ENCODE measurements around the gene LRP6.
A peak's percentile ranks its signal among the peaks of the same experiment; 100 is the strongest.

LRP6 gene

GRCh38 chr12:12083688-12084087 is 183.2 kb downstream of the LRP6 start:
- TF ChIP-seq, protein P1, sequence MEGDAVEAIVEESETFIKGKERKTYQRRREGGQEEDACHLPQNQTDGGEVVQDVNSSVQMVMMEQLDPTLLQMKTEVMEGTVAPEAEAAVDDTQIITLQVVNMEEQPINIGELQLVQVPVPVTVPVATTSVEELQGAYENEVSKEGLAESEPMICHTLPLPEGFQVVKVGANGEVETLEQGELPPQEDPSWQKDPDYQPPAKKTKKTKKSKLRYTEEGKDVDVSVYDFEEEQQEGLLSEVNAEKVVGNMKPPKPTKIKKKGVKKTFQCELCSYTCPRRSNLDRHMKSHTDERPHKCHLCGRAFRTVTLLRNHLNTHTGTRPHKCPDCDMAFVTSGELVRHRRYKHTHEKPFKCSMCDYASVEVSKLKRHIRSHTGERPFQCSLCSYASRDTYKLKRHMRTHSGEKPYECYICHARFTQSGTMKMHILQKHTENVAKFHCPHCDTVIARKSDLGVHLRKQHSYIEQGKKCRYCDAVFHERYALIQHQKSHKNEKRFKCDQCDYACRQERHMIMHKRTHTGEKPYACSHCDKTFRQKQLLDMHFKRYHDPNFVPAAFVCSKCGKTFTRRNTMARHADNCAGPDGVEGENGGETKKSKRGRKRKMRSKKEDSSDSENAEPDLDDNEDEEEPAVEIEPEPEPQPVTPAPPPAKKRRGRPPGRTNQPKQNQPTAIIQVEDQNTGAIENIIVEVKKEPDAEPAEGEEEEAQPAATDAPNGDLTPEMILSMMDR (IDR thresholded peaks at IDR 0.05; ENCODE audit: insufficient read depth, missing control alignments): no peak
- no peak for DNase-seq (ENCODE audit: insufficient read length, low spot score)
- FAIRE-seq: no peak

GRCh38 chr12:12081836-12082497 is 184.9 kb downstream of the LRP6 start:
- DNase-seq (ENCODE audit: insufficient read length, low spot score) (peak; percentile 42), FAIRE-seq (no peak)
- TF ChIP-seq, protein P1 (IDR thresholded peaks at IDR 0.05; ENCODE audit: insufficient read depth, missing control alignments): peak; percentile 56

- DNase-seq (ENCODE audit: insufficient read length, low spot score): no peak
- TF ChIP-seq, protein P1 (IDR thresholded peaks at IDR 0.05; ENCODE audit: insufficient read depth, missing control alignments): no peak
- no peak for FAIRE-seq
Measured at GRCh38 chr12:12079291-12079690, 187.6 kb downstream of the LRP6 start.

GRCh38 chr12:12072064-12072760 is 194.6 kb downstream of the LRP6 start:
- DNase-seq (ENCODE audit: insufficient read length, low spot score) (no peak), FAIRE-seq (no peak)
- TF ChIP-seq, protein P1 (IDR thresholded peaks at IDR 0.05; ENCODE audit: insufficient read depth, missing control alignments): no peak

- TF ChIP-seq, protein P1 (IDR thresholded peaks at IDR 0.05; ENCODE audit: insufficient read depth, missing control alignments): no peak
- DNase-seq (ENCODE audit: insufficient read length, low spot score) (no peak), FAIRE-seq (no peak)
Measured at GRCh38 chr12:12070674-12071656, 195.9 kb downstream of the LRP6 start, which contains the start of gene BCL2L14. TSS of gene BCL2L14 (plus strand) at chr12:12070939. CDS start at chr12:12079306, 8,367 bp downstream.

- DNase-seq (ENCODE audit: insufficient read length, low spot score) (no peak), FAIRE-seq (no peak)
- TF ChIP-seq, protein P1 (IDR thresholded peaks at IDR 0.05; ENCODE audit: insufficient read depth, missing control alignments): no peak
Measured at GRCh38 chr12:12069821-12070548, 196.9 kb downstream of the LRP6 start.
